Posterior cingulate gyrus (tissue), 11 donors: ENCODE measurements around the gene MYL7.

Experiments used
- DNase-seq, 10 donors: peaks; one replicate each; pipeline versions ENCODE4 v3.0.0 to v3.0.0-alpha.2; 2020 to 2021; ENCODE audit warnings: mixed read lengths in 3 of 10
- intact Hi-C: fragments of 100-400 bp; cut with DNase I; formaldehyde crosslinking; loops from one replicate; pipeline ENCODE4 v1.15.1; 2023

MYL7 gene

DNA sequence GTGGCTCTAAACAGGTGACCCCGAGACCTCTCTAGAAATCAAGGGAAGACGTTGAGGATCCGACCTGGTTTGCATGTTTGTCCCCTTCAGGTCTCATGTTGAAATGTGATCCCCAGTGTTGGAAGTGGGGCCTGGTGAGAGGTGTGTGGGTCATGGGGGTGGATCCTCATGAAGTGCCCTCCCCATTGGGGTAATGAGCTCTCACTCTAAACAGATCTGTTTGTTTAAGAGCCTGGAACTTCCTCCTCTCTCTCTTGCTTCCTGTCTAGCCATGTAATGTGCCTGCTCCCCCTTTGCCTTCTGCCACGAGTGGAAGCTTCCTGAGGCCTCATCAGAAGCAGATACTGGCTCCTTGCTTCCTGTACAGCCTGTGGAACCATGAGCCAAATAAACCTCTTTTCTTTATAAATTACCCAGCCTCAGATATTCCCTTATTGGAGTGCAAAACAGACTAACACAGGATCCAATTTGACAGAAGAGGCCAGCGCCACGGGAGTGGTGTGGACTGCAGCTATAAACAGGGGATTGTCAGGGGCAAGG, 48.0 kb downstream of the MYL7 start:
- intact Hi-C loops: no loop called here
- DNase-seq: peak in 2 of 10 donors; percentile 10 to 13
